ENCODE measurements around the gene KHNYN.

Gene KHNYN

DNA sequence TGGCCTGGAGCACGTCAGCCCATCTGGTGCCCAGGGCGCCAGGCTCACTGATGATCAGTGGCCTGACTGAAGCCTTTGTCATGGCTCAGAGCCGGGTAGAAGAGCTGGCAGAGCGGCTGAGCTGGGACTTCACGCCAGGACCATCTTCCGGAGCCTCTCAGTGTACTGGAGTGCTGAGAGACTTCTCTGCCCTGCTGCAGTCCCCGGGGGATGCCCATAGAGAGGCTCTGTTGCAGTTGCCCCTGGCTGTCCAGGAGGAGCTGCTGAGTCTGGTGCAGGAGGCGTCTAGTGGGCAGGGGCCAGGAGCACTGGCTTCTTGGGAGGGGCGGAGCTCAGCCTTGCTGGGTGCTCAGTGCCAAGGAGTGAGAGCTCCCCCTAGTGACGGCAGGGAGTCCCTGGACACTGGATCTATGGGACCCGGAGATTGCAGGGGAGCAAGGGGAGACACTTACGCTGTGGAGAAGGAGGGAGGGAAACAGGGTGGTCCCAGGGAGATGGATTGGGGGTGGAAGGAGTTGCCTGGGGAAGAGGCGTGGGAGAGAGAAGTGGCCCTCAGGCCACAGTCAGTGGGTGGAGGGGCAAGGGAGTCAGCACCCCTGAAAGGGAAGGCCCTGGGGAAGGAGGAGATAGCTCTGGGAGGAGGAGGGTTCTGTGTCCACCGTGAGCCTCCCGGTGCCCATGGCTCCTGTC is 2.0 kb downstream of the KHNYN start:
- peaks cover 48 to 52% of the 10 kb centered on the region in 2 donors for H3K4me1 ChIP-seq (ENCODE audit: control insufficient read depth in 1 of 2, insufficient read depth in 2 of 2, low read length in 2 of 2)
- H3K9me3 ChIP-seq (ENCODE audit: control insufficient read depth in 1 of 2, low read length in 2 of 2), result no peaks in the 10 kb centered on the region
- peak overlapping the region; percentile 96 to 97 for H3K4me3 ChIP-seq (ENCODE audit: low read depth in 1 of 2, low read length in 2 of 2)
- peak overlapping the region; percentile 26 for H3K27ac ChIP-seq (ENCODE audit: low read depth, low read length)
- peak overlapping the region; percentile 98 to 100 for H3K9ac ChIP-seq (ENCODE audit: low read depth in 1 of 2, low read length in 2 of 2)
- peaks cover 23 to 31% of the 10 kb centered on the region in 2 donors for H3K36me3 ChIP-seq (ENCODE audit: control insufficient read depth in 1 of 2, insufficient read depth in 2 of 2, low read length in 2 of 2)
- H3K27me3 ChIP-seq (ENCODE audit: control insufficient read depth in 1 of 2, insufficient read depth in 2 of 2, low read length in 2 of 2), result no peaks in the 10 kb centered on the region

DNA sequence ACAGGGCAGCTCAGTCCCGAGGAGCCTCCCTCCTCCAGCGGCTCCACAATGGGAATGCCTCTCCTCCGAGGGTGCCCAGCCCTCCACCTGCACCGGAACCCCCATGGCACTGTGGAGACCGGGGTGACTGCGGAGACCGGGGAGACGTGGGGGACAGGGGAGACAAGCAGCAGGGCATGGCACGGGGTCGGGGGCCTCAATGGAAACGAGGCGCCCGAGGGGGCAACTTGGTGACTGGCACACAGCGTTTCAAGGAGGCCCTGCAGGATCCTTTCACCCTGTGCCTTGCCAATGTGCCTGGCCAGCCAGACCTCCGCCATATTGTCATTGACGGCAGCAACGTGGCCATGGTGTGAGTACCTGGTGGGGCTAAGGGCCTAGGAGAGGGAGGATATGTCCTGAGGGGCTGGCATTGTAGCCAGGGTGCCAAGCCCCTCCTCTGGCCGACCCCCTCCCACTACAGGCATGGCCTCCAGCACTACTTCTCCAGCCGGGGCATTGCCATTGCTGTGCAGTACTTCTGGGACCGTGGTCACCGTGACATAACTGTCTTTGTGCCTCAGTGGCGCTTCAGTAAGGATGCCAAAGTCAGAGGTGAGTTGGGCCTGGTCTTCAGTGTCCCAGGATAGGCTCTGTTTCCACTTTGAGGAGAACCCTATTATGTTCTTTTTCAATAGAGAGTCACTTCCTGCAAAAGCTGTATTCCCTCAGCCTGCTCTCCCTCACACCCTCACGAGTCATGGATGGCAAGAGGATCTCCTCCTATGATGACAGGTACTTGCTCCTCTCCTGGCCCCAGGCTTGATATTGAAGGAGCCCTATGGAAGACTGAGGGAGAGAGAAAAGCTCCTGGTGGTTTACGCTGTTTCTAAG is 2.7 kb downstream of the KHNYN start:
- H3K4me3 ChIP-seq (ENCODE audit: low read depth in 1 of 2, low read length in 2 of 2), result peak overlapping the region; percentile 8 to 97
- no peak overlapping the region for H3K27ac ChIP-seq (ENCODE audit: low read depth, low read length)
- no peaks in the 10 kb centered on the region for H3K9me3 ChIP-seq (ENCODE audit: control insufficient read depth in 1 of 2, low read length in 2 of 2)
- no peaks in the 10 kb centered on the region for H3K27me3 ChIP-seq (ENCODE audit: control insufficient read depth in 1 of 2, insufficient read depth in 2 of 2, low read length in 2 of 2)
- H3K4me1 ChIP-seq (ENCODE audit: control insufficient read depth in 1 of 2, insufficient read depth in 2 of 2, low read length in 2 of 2), result peaks cover 51 to 55% of the 10 kb centered on the region in 2 donors
- H3K36me3 ChIP-seq (ENCODE audit: control insufficient read depth in 1 of 2, insufficient read depth in 2 of 2, low read length in 2 of 2), result peaks cover 31 to 39% of the 10 kb centered on the region in 2 donors
- peak overlapping the region in 1 of 2 donors; percentile 25 for H3K9ac ChIP-seq (ENCODE audit: low read depth in 1 of 2, low read length in 2 of 2)

DNA sequence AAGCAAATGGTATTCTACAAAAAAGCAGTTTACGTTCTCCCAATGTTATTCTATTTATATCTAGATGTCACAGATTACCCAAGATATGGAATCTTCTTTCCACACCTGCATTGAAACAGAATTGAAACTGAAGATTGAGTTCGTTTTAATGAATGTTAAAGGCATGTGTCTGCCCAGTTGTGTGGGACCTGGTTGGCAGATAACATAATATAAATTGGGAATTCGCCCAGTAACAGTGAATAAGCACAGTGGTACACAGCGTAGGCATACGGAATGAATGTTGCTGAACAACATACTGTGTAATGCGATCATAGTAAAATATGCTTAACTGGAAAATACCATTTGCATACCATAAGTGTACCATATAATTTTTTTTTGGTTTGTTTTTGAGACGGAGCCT is 4.3 kb downstream of the KHNYN start:
- no peaks in the 10 kb centered on the region for H3K9me3 ChIP-seq (ENCODE audit: control insufficient read depth in 1 of 2, low read length in 2 of 2)
- H3K9ac ChIP-seq (ENCODE audit: low read depth in 1 of 2, low read length in 2 of 2), result no peak overlapping the region
- no peak overlapping the region for H3K27ac ChIP-seq (ENCODE audit: low read depth, low read length)
- no peaks in the 10 kb centered on the region for H3K27me3 ChIP-seq (ENCODE audit: control insufficient read depth in 1 of 2, insufficient read depth in 2 of 2, low read length in 2 of 2)
- peaks cover 36 to 40% of the 10 kb centered on the region in 2 donors for H3K4me1 ChIP-seq (ENCODE audit: control insufficient read depth in 1 of 2, insufficient read depth in 2 of 2, low read length in 2 of 2)
- peaks cover 46 to 54% of the 10 kb centered on the region in 2 donors for H3K36me3 ChIP-seq (ENCODE audit: control insufficient read depth in 1 of 2, insufficient read depth in 2 of 2, low read length in 2 of 2)
- no peak overlapping the region for H3K4me3 ChIP-seq (ENCODE audit: low read depth in 1 of 2, low read length in 2 of 2)

DNA sequence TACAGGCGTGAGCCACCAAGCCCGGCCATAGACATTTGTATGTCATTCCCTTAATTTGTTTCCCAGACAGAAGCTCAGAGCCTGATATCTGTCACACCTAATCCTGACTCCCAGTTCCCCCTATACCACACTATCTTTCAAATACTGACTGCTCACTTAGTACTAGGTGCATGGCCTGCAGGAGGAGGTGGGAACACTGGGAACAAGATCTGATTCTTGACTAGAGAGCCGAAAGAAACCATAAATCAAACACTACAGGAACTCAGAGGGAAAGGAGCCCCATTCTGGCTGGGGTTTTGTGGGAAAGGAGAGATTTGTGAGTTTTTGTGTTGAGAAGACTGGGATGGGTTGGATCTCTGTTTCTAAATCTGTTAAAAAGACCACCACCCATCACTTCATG is 4.9 kb downstream of the KHNYN start:
- Histone ChIP-seq H3K9ac (ENCODE audit: low read depth in 1 of 2, low read length in 2 of 2) (no peak overlapping the region), H3K4me3 (ENCODE audit: low read depth in 1 of 2, low read length in 2 of 2) (no peak overlapping the region), H3K36me3 (ENCODE audit: control insufficient read depth in 1 of 2, insufficient read depth in 2 of 2, low read length in 2 of 2) (peaks cover 50 to 61% of the 10 kb centered on the region in 2 donors), H3K4me1 (ENCODE audit: control insufficient read depth in 1 of 2, insufficient read depth in 2 of 2, low read length in 2 of 2) (peaks cover 31 to 34% of the 10 kb centered on the region in 2 donors), H3K27me3 (ENCODE audit: control insufficient read depth in 1 of 2, insufficient read depth in 2 of 2, low read length in 2 of 2) (no peaks in the 10 kb centered on the region), H3K27ac (ENCODE audit: low read depth, low read length) (no peak overlapping the region), H3K9me3 (ENCODE audit: control insufficient read depth in 1 of 2, low read length in 2 of 2) (no peaks in the 10 kb centered on the region)

DNA sequence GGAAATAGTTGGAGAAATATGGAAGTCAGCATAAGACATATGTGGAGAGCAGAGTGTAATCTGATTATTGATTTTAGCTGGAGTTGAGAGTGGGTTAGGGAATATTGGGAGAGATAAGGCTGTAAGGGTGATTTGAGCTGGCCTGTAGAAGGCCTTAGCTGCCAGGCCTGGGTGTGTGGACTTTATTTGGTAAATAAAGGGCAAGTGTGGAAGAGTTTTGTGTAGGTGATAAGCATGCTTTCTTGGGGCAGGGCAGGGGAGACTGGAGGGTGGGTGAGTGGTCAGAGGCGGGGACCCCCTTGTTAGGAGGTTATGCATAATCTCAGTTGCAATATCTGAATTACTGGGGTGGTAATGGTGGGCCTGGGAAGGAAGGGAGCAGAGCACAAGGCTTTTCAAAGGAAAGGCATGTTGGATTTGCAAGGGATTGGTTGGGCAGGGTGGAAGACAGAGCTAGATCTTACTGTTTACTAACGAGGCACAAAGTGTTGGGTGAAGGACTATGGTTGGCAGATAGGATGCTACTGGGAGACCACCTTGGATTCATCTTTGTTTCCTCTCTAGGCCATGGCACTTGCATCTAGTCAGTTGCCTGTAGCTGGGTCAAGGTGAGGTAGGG is 5.5 kb downstream of the KHNYN start:
- Histone ChIP-seq H3K4me1 (ENCODE audit: control insufficient read depth in 1 of 2, insufficient read depth in 2 of 2, low read length in 2 of 2) (peaks cover 32 to 36% of the 10 kb centered on the region in 2 donors), H3K9me3 (ENCODE audit: control insufficient read depth in 1 of 2, low read length in 2 of 2) (no peaks in the 10 kb centered on the region), H3K9ac (ENCODE audit: low read depth in 1 of 2, low read length in 2 of 2) (no peak overlapping the region), H3K27me3 (ENCODE audit: control insufficient read depth in 1 of 2, insufficient read depth in 2 of 2, low read length in 2 of 2) (no peaks in the 10 kb centered on the region), H3K27ac (ENCODE audit: low read depth, low read length) (no peak overlapping the region), H3K4me3 (ENCODE audit: low read depth in 1 of 2, low read length in 2 of 2) (no peak overlapping the region), H3K36me3 (ENCODE audit: control insufficient read depth in 1 of 2, insufficient read depth in 2 of 2, low read length in 2 of 2) (peaks cover 50 to 67% of the 10 kb centered on the region in 2 donors)

DNA sequence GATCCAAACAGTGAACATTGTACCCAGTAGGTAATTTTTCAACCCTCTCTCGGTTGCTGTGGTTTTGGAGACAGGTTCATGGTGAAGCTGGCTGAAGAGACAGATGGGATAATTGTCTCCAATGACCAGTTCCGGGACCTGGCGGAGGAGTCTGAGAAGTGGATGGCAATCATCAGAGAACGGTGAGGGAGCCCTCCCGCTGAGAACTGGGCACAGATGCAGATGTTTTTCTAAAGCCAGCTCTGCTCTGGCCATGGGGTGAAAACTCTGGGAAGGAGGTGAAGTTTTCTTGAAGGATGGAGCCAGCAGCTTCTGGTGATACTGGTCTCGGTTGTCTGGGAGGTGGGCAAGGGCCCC is 6.2 kb downstream of the KHNYN start:
- no peak overlapping the region for H3K9ac ChIP-seq (ENCODE audit: low read depth in 1 of 2, low read length in 2 of 2)
- H3K4me3 ChIP-seq (ENCODE audit: low read depth in 1 of 2, low read length in 2 of 2), result no peak overlapping the region
- H3K27ac ChIP-seq (ENCODE audit: low read depth, low read length), result no peak overlapping the region
- no peaks in the 10 kb centered on the region for H3K9me3 ChIP-seq (ENCODE audit: control insufficient read depth in 1 of 2, low read length in 2 of 2)
- H3K27me3 ChIP-seq (ENCODE audit: control insufficient read depth in 1 of 2, insufficient read depth in 2 of 2, low read length in 2 of 2), result no peaks in the 10 kb centered on the region
- H3K36me3 ChIP-seq (ENCODE audit: control insufficient read depth in 1 of 2, insufficient read depth in 2 of 2, low read length in 2 of 2), result peaks cover 50 to 72% of the 10 kb centered on the region in 2 donors
- H3K4me1 ChIP-seq (ENCODE audit: control insufficient read depth in 1 of 2, insufficient read depth in 2 of 2, low read length in 2 of 2), result peaks cover 34 to 37% of the 10 kb centered on the region in 2 donors

DNA sequence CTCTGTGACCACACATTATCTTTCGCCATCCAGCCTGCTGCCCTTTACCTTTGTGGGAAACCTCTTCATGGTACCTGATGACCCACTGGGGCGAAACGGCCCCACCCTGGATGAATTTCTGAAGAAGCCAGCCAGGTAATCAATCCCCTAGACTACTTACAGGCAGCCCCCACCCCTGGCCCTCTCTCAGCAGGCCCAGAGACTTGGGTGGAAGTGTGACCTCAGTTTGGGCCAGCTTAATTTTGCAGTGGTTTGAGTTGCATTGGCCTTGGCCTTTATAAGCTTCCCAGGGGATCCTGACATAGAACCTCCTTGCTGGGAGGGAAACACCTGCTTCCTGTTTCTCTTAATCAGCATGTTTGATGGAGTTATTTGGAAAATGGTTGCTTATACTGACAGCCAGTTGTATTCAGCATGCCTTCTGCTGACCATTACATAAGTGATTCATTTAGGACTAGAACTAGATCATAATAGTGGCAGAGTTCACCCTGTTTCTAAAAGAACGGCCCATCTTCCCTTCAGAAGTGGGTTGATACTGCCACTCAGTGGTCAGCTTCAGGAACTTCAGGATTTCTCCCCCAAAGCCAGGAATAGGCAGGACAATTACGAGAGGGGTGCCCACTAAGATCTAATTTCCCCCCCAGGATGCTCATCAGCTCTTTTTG is 6.7 kb downstream of the KHNYN start:
- Histone ChIP-seq H3K9me3 (ENCODE audit: control insufficient read depth in 1 of 2, low read length in 2 of 2) (no peaks in the 10 kb centered on the region), H3K4me1 (ENCODE audit: control insufficient read depth in 1 of 2, insufficient read depth in 2 of 2, low read length in 2 of 2) (peaks cover 34 to 35% of the 10 kb centered on the region in 2 donors), H3K27ac (ENCODE audit: low read depth, low read length) (no peak overlapping the region), H3K27me3 (ENCODE audit: control insufficient read depth in 1 of 2, insufficient read depth in 2 of 2, low read length in 2 of 2) (no peaks in the 10 kb centered on the region), H3K36me3 (ENCODE audit: control insufficient read depth in 1 of 2, insufficient read depth in 2 of 2, low read length in 2 of 2) (peaks cover 53 to 72% of the 10 kb centered on the region in 2 donors), H3K9ac (ENCODE audit: low read depth in 1 of 2, low read length in 2 of 2) (no peak overlapping the region), H3K4me3 (ENCODE audit: low read depth in 1 of 2, low read length in 2 of 2) (no peak overlapping the region)

DNA sequence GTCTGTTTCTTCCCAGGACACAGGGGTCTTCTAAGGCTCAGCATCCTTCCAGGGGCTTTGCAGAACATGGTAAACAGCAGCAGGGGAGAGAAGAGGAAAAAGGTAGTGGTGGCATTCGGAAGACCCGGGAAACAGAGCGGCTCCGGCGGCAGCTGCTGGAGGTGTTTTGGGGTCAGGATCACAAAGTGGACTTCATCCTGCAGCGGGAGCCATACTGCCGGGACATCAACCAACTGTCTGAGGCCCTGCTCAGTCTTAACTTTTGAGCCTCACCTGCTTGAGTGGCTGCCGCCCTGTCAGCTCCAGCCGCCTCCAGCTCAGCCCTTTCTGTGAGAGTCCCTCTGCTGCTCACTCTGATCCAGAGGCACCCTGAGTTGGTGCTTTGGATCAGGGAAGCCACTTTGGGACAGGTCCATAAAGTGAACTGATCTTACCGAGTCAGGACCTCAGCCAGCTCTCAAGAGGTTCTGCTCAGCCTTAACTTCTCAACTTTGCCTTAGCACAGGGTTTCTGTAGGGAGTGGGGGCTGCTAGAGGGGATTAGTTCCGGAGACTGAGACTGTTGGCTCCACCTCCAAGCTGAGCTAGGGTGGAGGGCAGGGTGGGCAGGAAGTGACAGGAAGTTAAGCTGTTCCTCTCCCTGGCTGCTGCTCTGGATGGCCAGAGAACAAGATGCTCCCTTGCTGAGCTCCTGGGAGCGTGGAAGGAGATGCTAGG is 7.4 kb downstream of the KHNYN start:
- Histone ChIP-seq H3K36me3 (ENCODE audit: control insufficient read depth in 1 of 2, insufficient read depth in 2 of 2, low read length in 2 of 2) (peaks cover 51 to 68% of the 10 kb centered on the region in 2 donors), H3K27me3 (ENCODE audit: control insufficient read depth in 1 of 2, insufficient read depth in 2 of 2, low read length in 2 of 2) (no peaks in the 10 kb centered on the region), H3K9me3 (ENCODE audit: control insufficient read depth in 1 of 2, low read length in 2 of 2) (no peaks in the 10 kb centered on the region), H3K9ac (ENCODE audit: low read depth in 1 of 2, low read length in 2 of 2) (no peak overlapping the region), H3K27ac (ENCODE audit: low read depth, low read length) (no peak overlapping the region), H3K4me1 (ENCODE audit: control insufficient read depth in 1 of 2, insufficient read depth in 2 of 2, low read length in 2 of 2) (peaks cover 32 to 33% of the 10 kb centered on the region in 2 donors), H3K4me3 (ENCODE audit: low read depth in 1 of 2, low read length in 2 of 2) (no peak overlapping the region)

DNA sequence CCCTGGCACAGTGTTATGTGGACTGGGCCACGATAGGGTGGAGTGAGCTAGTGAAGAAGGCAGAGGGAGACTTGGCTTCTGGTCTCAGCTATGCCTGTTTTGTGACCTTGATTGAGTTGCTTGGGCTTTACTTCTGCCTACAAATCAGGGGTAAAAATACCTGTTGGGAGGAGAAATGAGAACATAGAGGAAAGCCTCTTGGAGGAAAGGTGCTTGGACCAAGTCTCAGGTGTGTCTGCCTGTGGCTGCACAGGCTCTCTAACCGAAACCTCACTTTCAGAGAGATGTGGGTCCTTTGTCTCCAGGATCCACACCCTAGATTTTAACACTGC is 7.9 kb downstream of the KHNYN start:
- Histone ChIP-seq H3K9ac (ENCODE audit: low read depth in 1 of 2, low read length in 2 of 2) (no peak overlapping the region), H3K36me3 (ENCODE audit: control insufficient read depth in 1 of 2, insufficient read depth in 2 of 2, low read length in 2 of 2) (peaks cover 46 to 63% of the 10 kb centered on the region in 2 donors), H3K9me3 (ENCODE audit: control insufficient read depth in 1 of 2, low read length in 2 of 2) (no peaks in the 10 kb centered on the region), H3K4me3 (ENCODE audit: low read depth in 1 of 2, low read length in 2 of 2) (no peak overlapping the region), H3K27ac (ENCODE audit: low read depth, low read length) (no peak overlapping the region), H3K4me1 (ENCODE audit: control insufficient read depth in 1 of 2, insufficient read depth in 2 of 2, low read length in 2 of 2) (peaks cover 28% of the 10 kb centered on the region in 2 donors), H3K27me3 (ENCODE audit: control insufficient read depth in 1 of 2, insufficient read depth in 2 of 2, low read length in 2 of 2) (no peaks in the 10 kb centered on the region)

All from duodenal mucosa (tissue), 2 donors.